ENCODE data around the gene NUDT21. TPM values are rescaled to one million over a fixed set of nuclear protein-coding genes. Genes with fewer than 3 reads are reported as not detected.

The NUDT21 gene
- total RNA-seq, 2 donors from 2014 or later, result 92.4 to 135 TPM

DNA sequence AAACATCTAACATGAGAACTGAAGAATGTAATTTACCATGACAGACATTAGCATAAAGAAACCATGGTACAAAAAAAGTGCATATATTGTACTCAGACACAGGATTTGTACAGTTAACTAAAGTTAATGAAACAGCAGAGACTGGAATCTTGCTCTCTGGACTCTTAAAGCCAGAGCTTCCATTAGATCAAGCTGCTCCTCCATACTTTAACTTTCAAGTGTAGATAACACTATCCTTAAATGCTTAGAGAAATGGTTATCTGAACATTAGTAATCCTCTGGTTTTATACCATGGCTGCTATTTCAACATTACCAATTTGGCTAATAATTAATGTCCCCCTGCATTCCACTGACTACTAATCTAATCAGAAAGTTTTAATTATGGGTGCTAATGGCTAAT, 3.1 kb downstream of the NUDT21 start:
- TF ChIP-seq, protein P1, sequence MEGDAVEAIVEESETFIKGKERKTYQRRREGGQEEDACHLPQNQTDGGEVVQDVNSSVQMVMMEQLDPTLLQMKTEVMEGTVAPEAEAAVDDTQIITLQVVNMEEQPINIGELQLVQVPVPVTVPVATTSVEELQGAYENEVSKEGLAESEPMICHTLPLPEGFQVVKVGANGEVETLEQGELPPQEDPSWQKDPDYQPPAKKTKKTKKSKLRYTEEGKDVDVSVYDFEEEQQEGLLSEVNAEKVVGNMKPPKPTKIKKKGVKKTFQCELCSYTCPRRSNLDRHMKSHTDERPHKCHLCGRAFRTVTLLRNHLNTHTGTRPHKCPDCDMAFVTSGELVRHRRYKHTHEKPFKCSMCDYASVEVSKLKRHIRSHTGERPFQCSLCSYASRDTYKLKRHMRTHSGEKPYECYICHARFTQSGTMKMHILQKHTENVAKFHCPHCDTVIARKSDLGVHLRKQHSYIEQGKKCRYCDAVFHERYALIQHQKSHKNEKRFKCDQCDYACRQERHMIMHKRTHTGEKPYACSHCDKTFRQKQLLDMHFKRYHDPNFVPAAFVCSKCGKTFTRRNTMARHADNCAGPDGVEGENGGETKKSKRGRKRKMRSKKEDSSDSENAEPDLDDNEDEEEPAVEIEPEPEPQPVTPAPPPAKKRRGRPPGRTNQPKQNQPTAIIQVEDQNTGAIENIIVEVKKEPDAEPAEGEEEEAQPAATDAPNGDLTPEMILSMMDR (IDR thresholded peaks at IDR 0.05), result no peak
- Histone ChIP-seq H3K36me3 (no peaks in the 10 kb centered on the region), H3K27me3 (no peaks in the 10 kb centered on the region), H3K27ac (no peak overlapping the region), H3K4me1 (peaks cover 7% of the 10 kb centered on the region), H3K4me3 (no peak overlapping the region), H3K9me3 (no peaks in the 10 kb centered on the region), H3K9ac (ENCODE audit: low read depth in 2 of 2, low read length in 2 of 2) (no peak overlapping the region)
- intact Hi-C loops (cut with DNase I), result no loop called here
- DNase-seq, result no peak

DNA sequence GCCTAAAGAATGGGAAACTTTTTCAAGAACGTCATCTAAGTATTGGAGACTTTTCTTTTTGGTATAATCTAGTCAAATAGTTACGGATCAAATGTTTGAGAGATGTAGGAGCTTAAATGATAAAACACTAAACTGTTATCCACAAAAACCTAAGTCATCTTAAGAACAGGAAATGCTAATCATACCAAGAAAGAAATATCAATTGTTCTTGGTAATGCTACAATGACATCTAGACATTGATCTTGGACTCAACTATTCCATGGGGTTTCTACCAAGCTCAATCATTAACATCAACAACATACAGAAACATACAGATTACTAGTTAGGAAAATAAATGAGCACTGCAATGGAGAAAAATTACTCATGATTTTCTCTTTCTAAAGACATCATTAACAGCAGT, 3.8 kb downstream of the NUDT21 start:
- TF ChIP-seq, protein P1 (IDR thresholded peaks at IDR 0.05), result no peak
- no peak for DNase-seq
- Histone ChIP-seq H3K27me3 (no peaks in the 10 kb centered on the region), H3K4me3 (no peak overlapping the region), H3K36me3 (no peaks in the 10 kb centered on the region), H3K27ac (no peak overlapping the region), H3K9ac (ENCODE audit: low read depth in 2 of 2, low read length in 2 of 2) (no peak overlapping the region), H3K4me1 (peaks cover 1% of the 10 kb centered on the region), H3K9me3 (no peaks in the 10 kb centered on the region)
- intact Hi-C loops (cut with DNase I), result no loop called here

DNA sequence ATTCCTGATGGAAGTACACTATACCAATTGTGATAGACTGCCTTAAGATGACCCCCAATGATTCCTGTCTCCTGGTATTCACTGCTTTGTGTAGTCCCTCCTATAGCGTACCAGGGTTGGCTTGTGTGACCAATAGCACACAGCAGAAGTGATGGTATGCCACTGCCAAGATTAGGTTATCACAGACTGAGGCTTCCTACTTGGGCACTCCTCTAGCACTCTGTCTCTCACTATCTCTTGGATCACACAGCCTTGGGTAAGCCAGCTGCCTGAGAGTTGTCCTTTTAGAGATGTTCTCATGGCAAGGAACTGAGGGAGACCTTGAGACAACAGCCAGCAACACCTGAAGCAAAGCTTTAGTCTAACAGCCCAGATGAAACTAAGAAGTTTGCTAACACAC, 13.1 kb downstream of the NUDT21 start:
- Histone ChIP-seq H3K4me1 (no peaks in the 10 kb centered on the region), H3K36me3 (peaks cover 9% of the 10 kb centered on the region)
- TF ChIP-seq, protein P1 (IDR thresholded peaks at IDR 0.05), result no peak

DNA sequence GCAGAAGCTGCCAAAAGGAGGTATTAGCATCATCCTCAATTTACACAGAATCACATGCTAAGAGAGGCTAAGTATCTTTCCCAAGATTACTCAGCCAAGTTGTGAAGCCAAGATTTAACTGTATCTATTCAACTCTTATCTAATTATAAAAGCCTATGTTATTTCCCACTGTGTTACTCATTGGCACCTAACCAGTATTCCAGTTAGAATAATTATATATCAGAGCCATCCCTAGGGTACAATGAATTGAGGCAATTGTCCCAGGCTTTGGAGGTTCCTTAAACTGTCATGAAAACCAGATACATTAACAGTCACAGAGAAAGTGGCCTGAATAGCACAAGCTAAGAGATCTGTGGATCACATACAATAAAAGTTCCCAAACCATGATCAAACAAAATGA, 14.9 kb downstream of the NUDT21 start:
- peaks cover 9% of the 10 kb centered on the region for H3K36me3 ChIP-seq
- H3K4me3 ChIP-seq, result no peak overlapping the region
- no peak overlapping the region for H3K9ac ChIP-seq (ENCODE audit: low read depth in 2 of 2, low read length in 2 of 2)
- no peaks in the 10 kb centered on the region for H3K4me1 ChIP-seq
- H3K9me3 ChIP-seq, result no peaks in the 10 kb centered on the region
- intact Hi-C loops (cut with DNase I), result no loop called here
- TF ChIP-seq, protein P1 (IDR thresholded peaks at IDR 0.05), result no peak
- DNase-seq, result no peak
- no peaks in the 10 kb centered on the region for H3K27me3 ChIP-seq
- H3K27ac ChIP-seq, result no peak overlapping the region

More for the DNA sequence above, 13.1 kb downstream of the NUDT21 start:
- Histone ChIP-seq H3K27me3 (no peaks in the 10 kb centered on the region), H3K4me3 (no peak overlapping the region), H3K27ac (no peak overlapping the region), H3K9me3 (no peaks in the 10 kb centered on the region), H3K9ac (ENCODE audit: low read depth in 2 of 2, low read length in 2 of 2) (no peak overlapping the region)
- no peak for DNase-seq
- intact Hi-C loops (cut with DNase I), result no loop called here

DNA sequence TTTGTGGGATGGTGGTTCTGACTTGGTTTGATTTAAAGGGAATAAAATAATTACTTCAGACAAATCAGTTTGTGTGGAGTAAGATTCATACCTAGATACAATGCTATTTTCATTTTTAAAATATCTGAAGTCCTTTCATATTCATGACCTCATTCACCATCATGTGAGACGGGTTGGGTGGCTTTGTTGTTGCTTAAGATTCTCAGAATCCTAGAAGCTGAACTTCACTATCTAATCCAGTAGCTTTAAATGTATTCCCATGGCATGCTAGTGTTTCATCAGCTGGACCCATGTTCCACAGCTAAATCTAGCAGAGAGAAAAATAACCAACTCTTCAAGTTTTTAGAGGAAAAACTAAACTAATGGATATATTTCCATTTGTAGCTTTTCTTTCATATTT, 23.0 kb downstream of the NUDT21 start:
- intact Hi-C loops (cut with DNase I), result no loop called here
- Histone ChIP-seq H3K4me1 (peaks cover 5% of the 10 kb centered on the region), H3K27ac (no peak overlapping the region), H3K9me3 (no peaks in the 10 kb centered on the region), H3K9ac (ENCODE audit: low read depth in 2 of 2, low read length in 2 of 2) (no peak overlapping the region), H3K4me3 (no peak overlapping the region), H3K27me3 (no peaks in the 10 kb centered on the region), H3K36me3 (no peaks in the 10 kb centered on the region)
- TF ChIP-seq, protein P1 (IDR thresholded peaks at IDR 0.05), result no peak
- DNase-seq, result no peak

DNA sequence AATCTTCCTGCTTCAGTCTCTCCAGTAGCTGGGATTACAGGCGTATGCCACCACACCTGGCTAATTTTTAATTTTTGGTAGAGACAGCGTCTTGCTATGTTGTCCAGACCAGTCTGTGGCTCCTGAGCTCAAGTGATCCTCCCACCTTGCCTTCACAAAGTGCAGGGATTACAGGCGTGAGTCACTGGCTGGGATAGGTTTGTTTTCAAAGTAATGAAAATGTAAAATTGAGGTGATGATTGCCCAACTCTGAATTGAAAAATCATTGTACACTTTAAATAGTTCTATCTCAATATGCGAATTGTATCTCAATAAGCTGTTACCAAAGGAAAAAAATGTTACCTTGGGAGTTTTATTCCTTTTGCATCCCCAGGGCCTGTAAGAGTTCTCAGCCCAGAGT, 24.5 kb downstream of the NUDT21 start:
- Histone ChIP-seq H3K9ac (ENCODE audit: low read depth in 2 of 2, low read length in 2 of 2) (no peak overlapping the region), H3K4me3 (no peak overlapping the region), H3K27me3 (no peaks in the 10 kb centered on the region), H3K36me3 (no peaks in the 10 kb centered on the region), H3K4me1 (peaks cover 5% of the 10 kb centered on the region), H3K27ac (no peak overlapping the region), H3K9me3 (no peaks in the 10 kb centered on the region)
- intact Hi-C loops (cut with DNase I), result no loop called here
- TF ChIP-seq, protein P1 (IDR thresholded peaks at IDR 0.05), result no peak
- DNase-seq, result no peak

All from colonic mucosa (tissue), 4 donors.